Natural killer cell (primary cell): ENCODE data around the gene SPATA7. TPM values are rescaled to one million over a fixed set of nuclear protein-coding genes. Genes with fewer than 3 reads are reported as not detected.

ENCODE experiments used
- ATAC-seq, 3 donors: fragments of 150-1000 bp in 2 of 3; fragments of 200-7000 bp in 1 of 3; cut with Tn5 transposase; 1 replicate in 1 of 3; 2 replicates in 2 of 3; pipeline ENCODE4 v1.10.0; 2021; ENCODE audit warnings: mild to moderate bottlenecking in 2 of 3, moderate library complexity in 2 of 3
- DNase-seq, 2 donors: peaks; one replicate each; pipeline versions ENCODE4 v3.0.0 to v3.0.0-alpha.2; 2013 to 2021; ENCODE audit warnings: mixed read lengths in 1 of 2
- H3K27ac ChIP-seq: one replicate; pipeline ENCODE4 v1.5.1; 2013; ENCODE audit warnings: mild to moderate bottlenecking, low read length
- H3K27me3 ChIP-seq: one replicate; pipeline ENCODE4 v1.6.1; 2013; ENCODE audit warnings: low read length; ENCODE audit not compliant: control insufficient read depth, insufficient read depth
- H3K36me3 ChIP-seq: one replicate; pipeline ENCODE4 v1.6.1; 2013; ENCODE audit warnings: low read length; ENCODE audit not compliant: control insufficient read depth, insufficient read depth
- H3K4me1 ChIP-seq: one replicate; pipeline ENCODE4 v1.6.1; 2013; ENCODE audit warnings: low read length; ENCODE audit not compliant: control insufficient read depth, insufficient read depth
- H3K4me3 ChIP-seq: one replicate; pipeline ENCODE4 v1.5.1; 2013; ENCODE audit warnings: low read length
- H3K9me3 ChIP-seq: one replicate; pipeline ENCODE4 v1.6.1; 2013; ENCODE audit warnings: low read length; ENCODE audit not compliant: control insufficient read depth, insufficient read depth
- H3K27ac Mint-ChIP-seq, 2 donors: one replicate each; pipeline ENCODE4 v1.8.0; 2022; ENCODE audit warnings: mild to moderate bottlenecking in 2 of 2, mixed read lengths in 2 of 2, moderate library complexity in 1 of 2
- H3K27me3 Mint-ChIP-seq, 2 donors: one replicate each; pipeline ENCODE4 v1.8.0; 2022; ENCODE audit warnings: low read depth in 2 of 2, mixed read lengths in 2 of 2
- H3K36me3 Mint-ChIP-seq: one replicate; pipeline ENCODE4 v1.8.0; 2022; ENCODE audit warnings: mixed read lengths
- H3K4me1 Mint-ChIP-seq, 2 donors: one replicate each; pipeline ENCODE4 v1.8.0; 2022; ENCODE audit warnings: mixed read lengths in 2 of 2
- H3K4me3 Mint-ChIP-seq: one replicate; pipeline ENCODE4 v1.8.0; 2022; ENCODE audit warnings: mild to moderate bottlenecking, moderate library complexity, mixed read lengths
- H3K9me3 Mint-ChIP-seq, 2 donors: one replicate each; pipeline ENCODE4 v1.8.0; 2022; ENCODE audit warnings: mixed read lengths in 2 of 2
- CTCF ChIP-seq: fragments of 200-600 bp; IDR thresholded peaks from one replicate; pipeline ENCODE4 v1.8.0; 2022; ENCODE audit warnings: antibody characterized with exemption
- WGBS: methylation state at CpG from one replicate; pipeline ENCODE4 v1.1.7; 2013; ENCODE audit warnings: missing lambda C conversion rate; ENCODE audit not compliant: insufficient coverage; 5-methylcytosine and 5-hydroxymethylcytosine counted together
- intact Hi-C: fragments of 100-400 bp; cut with micrococcal nuclease; formaldehyde crosslinking; loops from one replicate; pipeline ENCODE4 v1.14.2; 2022
- total RNA-seq, 4 donors: library from RNA; stranded (reverse); fragments of 120-200 nt in 1 of 4; gene quantifications; one replicate each; pipeline versions ENCODE4 v1.2.3 to v1.2.4, GENCODE V29; 2013 to 2022

The SPATA7 gene
- total RNA-seq, 3 donors from 2014 or later (not counting 1 experiment from before 2014, with no cell fraction given), result 2.5 to 3.2 (median 2.8) TPM

DNA sequence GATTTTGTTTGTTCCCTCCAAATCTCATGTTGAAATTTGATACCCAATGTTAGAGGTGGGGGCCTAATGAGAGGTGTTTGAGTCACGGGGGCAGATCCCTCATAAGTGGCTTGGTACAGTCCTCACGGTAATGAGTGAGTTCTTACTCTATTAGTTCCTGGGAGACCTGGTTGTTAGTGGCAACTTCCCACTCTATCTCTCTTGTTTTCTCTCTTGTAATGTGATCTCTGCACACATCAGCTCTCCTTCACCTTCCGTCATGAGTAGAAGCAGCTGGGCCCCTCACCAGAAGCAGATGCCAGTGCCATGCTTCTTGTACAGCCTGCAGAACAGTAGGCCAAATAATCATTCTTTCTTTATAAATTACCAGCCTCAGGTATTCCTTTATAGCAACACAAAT is 32.8 kb upstream of the SPATA7 start:
- 87% methylated on average over 3 of the region's 3 CpGs for WGBS
- H3K36me3 ChIP-seq, result no peaks in the 10 kb centered on the region
- H3K27me3 ChIP-seq, result peaks cover 2% of the 10 kb centered on the region
- DNase-seq (no peak), ATAC-seq (no peak)
- intact Hi-C loops, result no loop called here
- no peak overlapping the region for H3K4me3 Mint-ChIP-seq
- H3K9me3 ChIP-seq, result no peaks in the 10 kb centered on the region
- peaks cover 4 to 6% of the 10 kb centered on the region in 2 donors for H3K27me3 Mint-ChIP-seq
- no peak overlapping the region for H3K4me3 ChIP-seq
- no peaks in the 10 kb centered on the region for H3K9me3 Mint-ChIP-seq
- H3K36me3 Mint-ChIP-seq, result no peaks in the 10 kb centered on the region
- no peaks in the 10 kb centered on the region for H3K4me1 Mint-ChIP-seq
- H3K27ac Mint-ChIP-seq, result no peak overlapping the region
- H3K4me1 ChIP-seq, result no peaks in the 10 kb centered on the region
- no peak for TF ChIP-seq CTCF
- H3K27ac ChIP-seq, result no peak overlapping the region

DNA sequence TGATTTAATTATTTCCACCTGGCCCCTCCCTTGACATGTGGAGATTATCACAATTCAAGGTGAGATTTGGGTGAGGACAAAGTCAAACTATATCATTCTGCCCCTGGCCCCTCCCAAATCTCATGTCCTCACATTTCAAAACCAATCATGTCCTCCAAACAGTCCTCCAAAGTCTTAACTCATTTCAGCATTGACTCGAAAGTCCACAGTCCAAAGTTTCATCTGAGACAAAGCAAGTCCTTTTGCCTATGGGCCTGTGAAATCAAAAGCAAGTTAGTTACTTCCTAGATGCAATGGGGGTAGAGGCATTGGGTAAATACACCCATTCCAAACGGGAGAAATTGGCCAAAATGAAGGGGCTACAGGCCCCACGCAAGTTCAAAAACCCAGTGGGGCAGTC is 31.1 kb upstream of the SPATA7 start:
- TF ChIP-seq CTCF, result no peak
- intact Hi-C loops, result no loop called here
- Histone ChIP-seq H3K4me3 (no peak overlapping the region), H3K4me1 (no peaks in the 10 kb centered on the region), H3K36me3 (no peaks in the 10 kb centered on the region), H3K27me3 (peaks cover 2% of the 10 kb centered on the region), H3K27ac (no peak overlapping the region), H3K9me3 (no peaks in the 10 kb centered on the region)
- Mint-ChIP-seq H3K9me3 (no peaks in the 10 kb centered on the region), H3K36me3 (no peaks in the 10 kb centered on the region), H3K4me1 (no peaks in the 10 kb centered on the region), H3K27me3 (peaks cover 7 to 8% of the 10 kb centered on the region in 2 donors), H3K4me3 (no peak overlapping the region), H3K27ac (no peak overlapping the region)
- ATAC-seq (no peak), DNase-seq (no peak)
- WGBS, result 54% methylated on average over 3 of the region's 3 CpGs

DNA sequence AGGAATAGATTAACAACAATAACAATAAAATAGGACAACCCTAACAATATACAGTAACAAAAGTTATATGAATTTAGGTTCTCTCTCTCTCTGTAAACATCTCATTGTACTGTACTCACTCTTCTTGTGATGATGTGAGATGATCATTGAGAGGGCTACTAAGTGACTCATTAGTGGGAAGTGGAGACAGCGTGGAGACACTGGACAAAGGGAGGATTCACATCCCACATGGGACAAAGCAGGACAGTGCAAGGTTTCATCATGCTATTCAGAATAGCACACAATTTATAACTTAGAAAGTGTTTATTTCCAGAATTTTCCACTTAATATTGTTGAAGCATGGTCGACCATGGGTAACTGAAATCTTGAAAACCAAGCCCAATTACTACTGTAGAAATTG is 26.0 kb upstream of the SPATA7 start:
- Mint-ChIP-seq H3K27me3 (peaks cover 23 to 28% of the 10 kb centered on the region in 2 donors), H3K4me3 (no peak overlapping the region), H3K9me3 (no peaks in the 10 kb centered on the region), H3K27ac (no peak overlapping the region), H3K36me3 (no peaks in the 10 kb centered on the region), H3K4me1 (no peaks in the 10 kb centered on the region)
- no peaks in the 10 kb centered on the region for H3K9me3 ChIP-seq
- no peak overlapping the region for H3K27ac ChIP-seq
- DNase-seq, result no peak
- no peak overlapping the region for H3K4me3 ChIP-seq
- H3K36me3 ChIP-seq, result no peaks in the 10 kb centered on the region
- H3K27me3 ChIP-seq, result peaks cover 2% of the 10 kb centered on the region
- no peaks in the 10 kb centered on the region for H3K4me1 ChIP-seq
- intact Hi-C loops, result no loop called here
- TF ChIP-seq CTCF, result no peak
- 78% methylated on average over 2 of the region's 2 CpGs for WGBS
- no peak for ATAC-seq

GRCh38 chr14:88363644-88364043 is 21.8 kb upstream of the SPATA7 start:
- no peaks in the 10 kb centered on the region for H3K27me3 ChIP-seq
- ATAC-seq (no peak), DNase-seq (no peak)
- H3K9me3 ChIP-seq, result no peaks in the 10 kb centered on the region
- H3K4me1 ChIP-seq, result no peaks in the 10 kb centered on the region
- no peak overlapping the region for H3K4me3 ChIP-seq
- H3K36me3 Mint-ChIP-seq, result no peaks in the 10 kb centered on the region
- H3K4me3 Mint-ChIP-seq, result no peak overlapping the region
- no peaks in the 10 kb centered on the region for H3K9me3 Mint-ChIP-seq
- no peaks in the 10 kb centered on the region for H3K4me1 Mint-ChIP-seq
- H3K36me3 ChIP-seq, result no peaks in the 10 kb centered on the region
- H3K27ac ChIP-seq, result no peak overlapping the region
- 93% methylated on average over 4 of the region's 4 CpGs for whole genome bisulfite sequencing
- intact Hi-C loops, result no loop called here
- H3K27ac Mint-ChIP-seq, result no peak overlapping the region
- no peak for TF ChIP-seq CTCF
- H3K27me3 Mint-ChIP-seq, result peaks cover 26 to 30% of the 10 kb centered on the region in 2 donors
